OCI-LY7 (cell line): ENCODE data around the gene MPPED1. TPM values are rescaled to one million over a fixed set of nuclear protein-coding genes. Genes with fewer than 3 reads are reported as not detected.

Experiments
- BruUV-seq: library from RNA; stranded (reverse); fragments of 400-500 nt; replicated peaks from 2 replicates; lab custom pipeline; 2021; lab: Mats Ljungman, UMichigan
- CTCF ChIA-PET: fragments of 300-600 bp; sonication (Branson Sonifier 250); formaldehyde crosslinking; loops from one replicate; lab custom pipeline; 2022; ENCODE audit warnings: antibody characterized with exemption; ENCODE audit not compliant: unreplicated experiment; lab: Charles Lee
- POLR2A ChIA-PET: fragments of 300-600 bp; sonication (Branson Sonifier 250); formaldehyde crosslinking; loops from one replicate; lab custom pipeline; 2022; ENCODE audit warnings: antibody characterized with exemption; lab: Charles Lee
- DNase-seq: peaks from one replicate; pipeline ENCODE4 v3.0.0-alpha.2; 2015; ENCODE audit warnings: low spot score
- H2AFZ ChIP-seq: fragments of 200-600 bp; sonication (generic), shearing (Covaris generic); 2 replicates; pipeline ENCODE4 v1.6.1; 2014; ENCODE audit warnings: mild to moderate bottlenecking, antibody characterized with exemption, low read length, moderate library complexity
- H3K27ac ChIP-seq: fragments of 200-600 bp; sonication (generic); 2 replicates; pipeline ENCODE4 v1.5.1; 2014; ENCODE audit warnings: mixed run types, low read depth, mild to moderate bottlenecking, moderate library complexity, low read length, inconsistent platforms; ENCODE audit not compliant: poor library complexity, severe bottlenecking
- H3K36me3 ChIP-seq: fragments of 200-600 bp; sonication (generic); 2 replicates; pipeline ENCODE4 v1.6.1; 2014; ENCODE audit warnings: mild to moderate bottlenecking, antibody characterized with exemption, low read length, moderate library complexity, mixed read lengths; ENCODE audit not compliant: insufficient read depth
- H3K4me1 ChIP-seq: fragments of 200-600 bp; sonication (generic); 2 replicates; pipeline ENCODE4 v1.5.1; 2014; ENCODE audit warnings: mild to moderate bottlenecking, low read length; ENCODE audit not compliant: insufficient read depth, poor library complexity, severe bottlenecking
- H3K4me2 ChIP-seq: fragments of 200-600 bp; sonication (generic); 2 replicates; pipeline ENCODE4 v1.6.1; 2014; ENCODE audit warnings: mild to moderate bottlenecking, low read length
- H3K4me3 ChIP-seq: fragments of 200-600 bp; sonication (generic); 2 replicates; pipeline ENCODE4 v1.5.1; 2014; ENCODE audit warnings: mild to moderate bottlenecking, low read depth, low read length; ENCODE audit not compliant: poor library complexity, severe bottlenecking
- H3K79me2 ChIP-seq: fragments of 200-600 bp; sonication (generic); 2 replicates; pipeline ENCODE4 v1.6.1; 2016; ENCODE audit warnings: low read depth, mild to moderate bottlenecking, low read length, moderate library complexity, mixed read lengths; ENCODE audit not compliant: insufficient read depth
- H3K9me2 ChIP-seq: fragments of 200-600 bp; sonication (generic); 2 replicates; pipeline ENCODE4 v1.6.1; 2016; ENCODE audit warnings: mild to moderate bottlenecking, low read length, mixed read lengths; ENCODE audit not compliant: insufficient read depth
- H3K9me3 ChIP-seq: fragments of 200-600 bp; sonication (generic); 2 replicates; pipeline ENCODE4 v1.6.1; 2014; ENCODE audit warnings: mild to moderate bottlenecking, mixed run types, low read length, mixed read lengths
- H4K20me1 ChIP-seq: fragments of 200-600 bp; sonication (generic); 2 replicates; pipeline ENCODE4 v1.6.1; 2014; ENCODE audit warnings: mild to moderate bottlenecking, antibody characterized with exemption, low read length, moderate library complexity, mixed read lengths; ENCODE audit not compliant: insufficient read depth
- EZH2phosphoT487 ChIP-seq: fragments of 200-600 bp; sonication (generic); IDR thresholded peaks from 2 replicates; pipeline ENCODE4 v1.6.1; 2018; ENCODE audit warnings: low read depth, borderline replicate concordance, mild to moderate bottlenecking, mixed run types, antibody characterized with exemption, low read length, moderate library complexity, mixed read lengths
- intact Hi-C: fragments of 100-400 bp; cut with micrococcal nuclease; formaldehyde crosslinking; loops from one replicate; pipeline ENCODE4 v1.10.0; 2022; ENCODE audit not compliant: unreplicated experiment
- total RNA-seq, 2 experiments: library from RNA; depleted of rRNA in 1 of 2; stranded (reverse); fragments of >200 nt in 1 of 2; shearing (Covaris generic) in 1 of 2; gene quantifications; 2 replicates each; pipeline ENCODE4 v1.2.3, GENCODE V29; 2014 to 2022
- TF ChIP-seq, protein P1 (sequence below): fragments of 200-600 bp; sonication (generic); conservative IDR thresholded peaks from 2 replicates; pipeline ENCODE4 v1.5.1; 2014; ENCODE audit warnings: mild to moderate bottlenecking, antibody characterized with exemption, low read length, moderate library complexity, mixed read lengths

MPPED1 gene
- total RNA-seq, 2 experiments from 2014 or later: not detected

DNA sequence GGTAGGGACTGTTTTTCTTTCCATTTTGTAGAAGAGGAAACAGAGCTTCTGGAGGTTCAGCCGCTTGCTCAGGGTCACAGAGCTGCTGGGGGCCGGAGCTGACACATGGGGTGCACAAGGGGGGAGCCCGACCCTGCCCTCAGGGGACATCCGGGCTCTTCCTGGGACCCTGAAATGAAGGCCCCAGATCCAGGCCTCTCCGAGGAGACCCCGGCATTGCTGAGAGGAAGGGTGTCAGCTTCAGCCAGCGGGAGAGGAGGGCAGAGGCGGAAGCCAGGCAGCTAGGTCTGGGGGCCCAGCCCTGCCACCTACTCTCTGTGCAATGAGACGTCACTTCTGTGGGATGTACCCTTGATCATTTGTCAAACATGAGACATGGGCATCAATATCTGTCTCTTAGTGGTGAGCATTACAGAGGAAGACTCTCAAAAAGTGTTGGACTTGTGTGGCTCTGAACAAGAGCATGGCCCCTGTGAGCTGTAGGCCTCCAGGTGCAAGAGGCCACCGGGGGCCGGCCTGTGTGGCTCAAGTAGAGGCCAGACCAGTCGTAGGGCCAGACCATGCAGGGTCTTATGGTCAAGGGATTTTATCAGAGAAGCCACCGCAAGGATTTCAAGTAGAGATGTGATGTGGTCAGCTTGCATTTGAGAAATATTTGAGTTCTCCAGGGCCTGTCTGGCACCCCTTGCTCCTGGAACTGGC, 10.3 kb downstream of the MPPED1 start:
- no peak overlapping the region for H3K4me2 ChIP-seq
- no peak for DNase-seq
- TF ChIP-seq, protein P1, sequence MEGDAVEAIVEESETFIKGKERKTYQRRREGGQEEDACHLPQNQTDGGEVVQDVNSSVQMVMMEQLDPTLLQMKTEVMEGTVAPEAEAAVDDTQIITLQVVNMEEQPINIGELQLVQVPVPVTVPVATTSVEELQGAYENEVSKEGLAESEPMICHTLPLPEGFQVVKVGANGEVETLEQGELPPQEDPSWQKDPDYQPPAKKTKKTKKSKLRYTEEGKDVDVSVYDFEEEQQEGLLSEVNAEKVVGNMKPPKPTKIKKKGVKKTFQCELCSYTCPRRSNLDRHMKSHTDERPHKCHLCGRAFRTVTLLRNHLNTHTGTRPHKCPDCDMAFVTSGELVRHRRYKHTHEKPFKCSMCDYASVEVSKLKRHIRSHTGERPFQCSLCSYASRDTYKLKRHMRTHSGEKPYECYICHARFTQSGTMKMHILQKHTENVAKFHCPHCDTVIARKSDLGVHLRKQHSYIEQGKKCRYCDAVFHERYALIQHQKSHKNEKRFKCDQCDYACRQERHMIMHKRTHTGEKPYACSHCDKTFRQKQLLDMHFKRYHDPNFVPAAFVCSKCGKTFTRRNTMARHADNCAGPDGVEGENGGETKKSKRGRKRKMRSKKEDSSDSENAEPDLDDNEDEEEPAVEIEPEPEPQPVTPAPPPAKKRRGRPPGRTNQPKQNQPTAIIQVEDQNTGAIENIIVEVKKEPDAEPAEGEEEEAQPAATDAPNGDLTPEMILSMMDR: no peak
- TF ChIP-seq EZH2phosphoT487: no peak
- no TSS peak for BruUV-seq
- H3K79me2 ChIP-seq: no peaks in the 10 kb centered on the region
- no peaks in the 10 kb centered on the region for H3K4me1 ChIP-seq
- H3K9me3 ChIP-seq: no peaks in the 10 kb centered on the region
- H4K20me1 ChIP-seq: no peaks in the 10 kb centered on the region
- H2AFZ ChIP-seq: no peak overlapping the region
- intact Hi-C loops: no loop called here
- H3K9me2 ChIP-seq: no peaks in the 10 kb centered on the region
- H3K27ac ChIP-seq: no peak overlapping the region
- H3K4me3 ChIP-seq: no peak overlapping the region
- POLR2A ChIA-PET: no interaction called here
- CTCF ChIA-PET: no interaction called here
- no peaks in the 10 kb centered on the region for H3K36me3 ChIP-seq

DNA sequence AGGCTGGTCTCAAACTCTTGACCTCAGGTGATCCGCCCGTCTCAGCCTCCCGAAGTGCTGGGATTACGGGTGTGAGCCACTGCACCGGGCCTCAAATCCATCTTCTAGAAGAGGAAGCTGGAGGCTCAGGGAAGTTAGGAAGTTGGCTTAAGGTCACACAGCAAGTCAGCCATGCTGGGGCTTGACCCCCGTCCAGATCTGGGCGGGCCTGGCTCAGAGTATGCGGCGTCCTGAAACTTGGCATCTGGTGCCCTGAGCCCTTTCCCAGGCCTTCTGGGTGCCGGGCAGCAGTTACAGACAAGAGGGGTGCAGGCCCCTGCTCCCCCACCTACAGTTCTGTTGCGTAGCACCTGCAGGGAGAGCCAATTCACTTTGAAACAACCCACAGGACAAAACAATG, 11.2 kb downstream of the MPPED1 start:
- H3K79me2 ChIP-seq: no peaks in the 10 kb centered on the region
- CTCF ChIA-PET: no interaction called here
- H3K27ac ChIP-seq: no peak overlapping the region
- H2AFZ ChIP-seq: no peak overlapping the region
- no peaks in the 10 kb centered on the region for H4K20me1 ChIP-seq
- BruUV-seq: no TSS peak
- no peak overlapping the region for H3K4me3 ChIP-seq
- H3K9me2 ChIP-seq: no peaks in the 10 kb centered on the region
- no peak for TF ChIP-seq EZH2phosphoT487
- TF ChIP-seq, protein P1: no peak
- DNase-seq: no peak
- POLR2A ChIA-PET: no interaction called here
- H3K9me3 ChIP-seq: no peaks in the 10 kb centered on the region
- intact Hi-C loops: no loop called here
- no peaks in the 10 kb centered on the region for H3K4me1 ChIP-seq
- H3K4me2 ChIP-seq: no peak overlapping the region
- H3K36me3 ChIP-seq: no peaks in the 10 kb centered on the region

DNA sequence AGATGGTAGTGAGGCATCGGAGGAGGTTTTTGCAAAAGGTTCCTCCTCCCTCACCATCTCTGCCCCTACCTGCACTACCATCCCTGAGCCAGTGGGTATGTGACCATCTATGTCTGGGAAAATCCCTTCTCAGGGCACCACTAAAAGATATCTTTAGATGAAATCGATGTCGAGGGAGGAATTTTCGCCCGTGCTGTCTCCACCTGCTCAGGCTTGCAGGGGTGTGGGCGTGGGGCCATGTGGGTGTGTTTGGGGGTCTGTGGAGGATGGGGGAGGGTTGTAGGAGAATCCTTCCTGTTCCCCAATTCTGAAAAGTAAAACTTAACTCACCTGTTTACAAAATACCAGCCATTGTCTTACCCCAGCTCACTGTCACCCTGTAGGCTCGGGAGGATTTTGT, 12.4 kb downstream of the MPPED1 start:
- no peaks in the 10 kb centered on the region for H4K20me1 ChIP-seq
- POLR2A ChIA-PET: no interaction called here
- no peaks in the 10 kb centered on the region for H3K36me3 ChIP-seq
- H3K4me2 ChIP-seq: no peak overlapping the region
- H3K4me3 ChIP-seq: no peak overlapping the region
- intact Hi-C loops: no loop called here
- BruUV-seq: no TSS peak
- no peak for DNase-seq
- H3K9me3 ChIP-seq: no peaks in the 10 kb centered on the region
- no peaks in the 10 kb centered on the region for H3K9me2 ChIP-seq
- H3K79me2 ChIP-seq: no peaks in the 10 kb centered on the region
- H2AFZ ChIP-seq: no peak overlapping the region
- CTCF ChIA-PET: no interaction called here
- no peak overlapping the region for H3K27ac ChIP-seq
- no peaks in the 10 kb centered on the region for H3K4me1 ChIP-seq
- TF ChIP-seq, protein P1: no peak
- no peak for TF ChIP-seq EZH2phosphoT487
